ENCODE measurements around the gene KRTAP10-10. TPM values are rescaled to one million over a fixed set of nuclear protein-coding genes. Genes with fewer than 3 reads are reported as not detected.
"Not testable (repeated sequence)": the region's sequence is repeated elsewhere in the genome, so short reads cannot be mapped to it uniquely, and the experiment has no call there.

The KRTAP10-10 gene
- total RNA-seq, 4 donors from 2014 or later: not detected

DNA sequence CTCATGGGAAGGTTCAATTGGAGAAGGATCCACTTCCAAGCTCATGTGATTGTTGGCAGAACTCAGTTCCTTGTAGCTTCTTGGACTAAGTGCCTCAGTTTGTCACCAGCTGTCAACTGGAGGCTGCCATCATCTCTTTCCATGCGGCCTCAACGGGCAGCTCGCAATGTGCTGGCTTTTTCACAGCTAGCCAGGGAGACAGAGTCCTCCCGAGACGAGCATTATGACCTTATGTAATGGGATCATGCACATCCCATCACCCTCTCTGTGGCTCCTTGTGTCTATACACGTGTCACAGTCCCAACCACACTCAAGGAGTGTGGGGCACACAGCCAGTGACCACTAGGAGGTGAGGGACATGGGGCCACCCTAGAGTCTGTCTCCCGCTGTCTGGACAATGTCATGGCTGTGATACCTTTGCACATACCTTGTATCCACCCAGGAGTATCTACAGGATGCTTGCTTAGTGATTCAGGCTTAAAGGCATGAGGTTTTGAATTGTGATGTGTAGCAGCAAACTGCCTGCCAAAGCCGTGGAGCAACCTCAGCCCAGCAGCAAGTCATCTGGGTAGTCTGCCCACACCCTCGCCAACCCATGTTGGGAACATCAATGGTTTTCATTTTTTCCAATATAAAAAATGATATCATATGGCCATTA lies 41.0 kb upstream of the KRTAP10-10 start:
- peaks cover 0 to 10% of the 10 kb centered on the region in 2 donors for H3K27me3 ChIP-seq
- 77 to 85% methylated on average over 9 of the region's 9 CpGs for WGBS, 2 donors

DNA sequence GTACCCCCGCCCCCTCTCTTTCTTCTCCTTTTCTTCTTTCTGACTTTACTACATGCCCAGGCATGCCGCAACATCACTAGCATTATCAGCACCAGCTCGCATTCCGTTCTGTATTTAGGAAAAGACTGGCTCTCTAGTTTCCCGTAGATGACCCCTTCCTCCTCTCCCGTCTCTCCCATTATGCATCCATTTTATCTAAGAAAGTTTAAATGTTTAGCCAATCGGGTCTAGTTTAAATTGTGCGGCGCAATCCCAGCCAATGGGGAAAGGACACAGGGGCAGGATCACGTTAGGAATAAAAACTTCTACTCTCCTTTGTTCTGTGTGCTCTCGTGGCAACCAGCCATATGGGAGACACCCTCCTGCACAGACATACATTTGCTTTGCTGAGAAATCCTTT lies 39.1 kb upstream of the KRTAP10-10 start:
- WGBS, 2 donors: 61 to 69% methylated on average over 11 of the region's 11 CpGs
- Histone ChIP-seq H3K4me1 (no peaks in the 10 kb centered on the region), H3K36me3 (no peaks in the 10 kb centered on the region), H3K4me3 (no peak overlapping the region), H3K9me3 (peaks cover 0 to 10% (median 0%) of the 10 kb centered on the region in 4 donors), H3K27me3 (peaks cover 0 to 2% of the 10 kb centered on the region in 2 donors), H3K27ac (no peak overlapping the region)
- TF ChIP-seq POLR2A (IDR thresholded peaks at IDR 0.05) (no peak), EP300 (IDR thresholded peaks at IDR 0.05) (no peak)
- TF ChIP-seq, protein P1, sequence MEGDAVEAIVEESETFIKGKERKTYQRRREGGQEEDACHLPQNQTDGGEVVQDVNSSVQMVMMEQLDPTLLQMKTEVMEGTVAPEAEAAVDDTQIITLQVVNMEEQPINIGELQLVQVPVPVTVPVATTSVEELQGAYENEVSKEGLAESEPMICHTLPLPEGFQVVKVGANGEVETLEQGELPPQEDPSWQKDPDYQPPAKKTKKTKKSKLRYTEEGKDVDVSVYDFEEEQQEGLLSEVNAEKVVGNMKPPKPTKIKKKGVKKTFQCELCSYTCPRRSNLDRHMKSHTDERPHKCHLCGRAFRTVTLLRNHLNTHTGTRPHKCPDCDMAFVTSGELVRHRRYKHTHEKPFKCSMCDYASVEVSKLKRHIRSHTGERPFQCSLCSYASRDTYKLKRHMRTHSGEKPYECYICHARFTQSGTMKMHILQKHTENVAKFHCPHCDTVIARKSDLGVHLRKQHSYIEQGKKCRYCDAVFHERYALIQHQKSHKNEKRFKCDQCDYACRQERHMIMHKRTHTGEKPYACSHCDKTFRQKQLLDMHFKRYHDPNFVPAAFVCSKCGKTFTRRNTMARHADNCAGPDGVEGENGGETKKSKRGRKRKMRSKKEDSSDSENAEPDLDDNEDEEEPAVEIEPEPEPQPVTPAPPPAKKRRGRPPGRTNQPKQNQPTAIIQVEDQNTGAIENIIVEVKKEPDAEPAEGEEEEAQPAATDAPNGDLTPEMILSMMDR (IDR thresholded peaks at IDR 0.05): no peak
- DNase-seq (ENCODE audit: low spot score in 2 of 2): no peak

More for the DNA sequence above, 41.0 kb upstream of the KRTAP10-10 start:
- Histone ChIP-seq H3K9me3 (peaks cover 0 to 10% (median 0%) of the 10 kb centered on the region in 4 donors), H3K4me3 (no peak overlapping the region), H3K4me1 (no peaks in the 10 kb centered on the region), H3K27ac (no peak overlapping the region), H3K36me3 (no peaks in the 10 kb centered on the region)
- TF ChIP-seq EP300 (IDR thresholded peaks at IDR 0.05) (no peak), POLR2A (IDR thresholded peaks at IDR 0.05) (no peak)
- TF ChIP-seq, protein P1 (IDR thresholded peaks at IDR 0.05): no peak
- no peak for DNase-seq (ENCODE audit: low spot score in 2 of 2)

DNA sequence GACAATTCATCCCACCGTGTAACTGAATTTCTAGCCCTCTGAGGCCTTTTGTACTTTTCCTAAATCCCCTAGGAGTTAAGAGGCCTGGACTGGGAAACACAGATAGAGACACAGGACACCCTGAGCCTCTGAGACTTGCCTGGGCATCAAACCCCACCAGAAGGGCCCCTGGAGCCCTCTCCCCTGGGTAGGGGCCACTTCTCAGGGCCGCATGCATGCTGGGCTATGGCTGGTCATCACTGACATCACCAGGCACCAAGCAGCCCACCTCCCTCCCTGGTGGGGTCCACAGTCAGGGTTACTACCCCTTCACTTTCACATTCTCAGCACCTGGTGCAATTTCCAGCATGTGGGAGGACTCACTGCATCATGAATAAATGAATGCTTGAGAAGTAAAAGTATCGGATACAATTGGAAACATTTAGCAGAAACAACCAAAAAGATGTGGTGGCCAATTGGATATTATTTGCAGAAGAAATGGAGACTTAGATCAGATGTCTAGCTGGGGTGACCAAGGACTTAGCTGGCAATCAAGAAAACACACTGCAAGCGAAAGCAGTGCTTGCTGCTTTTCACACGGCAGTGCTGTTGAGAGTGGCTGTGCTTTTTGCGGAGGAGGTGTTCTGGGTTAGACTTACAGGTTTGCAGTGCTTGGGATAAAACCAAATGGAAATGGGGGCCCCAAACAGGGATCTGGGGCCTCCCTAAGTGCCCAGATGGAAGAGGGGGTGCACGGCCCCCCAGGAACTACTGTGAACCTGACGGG lies 37.7 kb upstream of the KRTAP10-10 start:
- no peak overlapping the region for H3K27ac ChIP-seq
- H3K36me3 ChIP-seq: no peaks in the 10 kb centered on the region
- DNase-seq (ENCODE audit: low spot score in 2 of 2): no peak
- H3K9me3 ChIP-seq: peaks cover 0 to 17% (median 0%) of the 10 kb centered on the region in 4 donors
- no peak overlapping the region for H3K4me3 ChIP-seq
- H3K27me3 ChIP-seq: no peaks in the 10 kb centered on the region
- TF ChIP-seq, protein P1 (IDR thresholded peaks at IDR 0.05): no peak
- TF ChIP-seq EP300 (IDR thresholded peaks at IDR 0.05) (no peak), POLR2A (IDR thresholded peaks at IDR 0.05) (no peak)
- 77 to 82% methylated on average over 8 of the region's 8 CpGs for WGBS, 2 donors
- no peaks in the 10 kb centered on the region for H3K4me1 ChIP-seq

DNA sequence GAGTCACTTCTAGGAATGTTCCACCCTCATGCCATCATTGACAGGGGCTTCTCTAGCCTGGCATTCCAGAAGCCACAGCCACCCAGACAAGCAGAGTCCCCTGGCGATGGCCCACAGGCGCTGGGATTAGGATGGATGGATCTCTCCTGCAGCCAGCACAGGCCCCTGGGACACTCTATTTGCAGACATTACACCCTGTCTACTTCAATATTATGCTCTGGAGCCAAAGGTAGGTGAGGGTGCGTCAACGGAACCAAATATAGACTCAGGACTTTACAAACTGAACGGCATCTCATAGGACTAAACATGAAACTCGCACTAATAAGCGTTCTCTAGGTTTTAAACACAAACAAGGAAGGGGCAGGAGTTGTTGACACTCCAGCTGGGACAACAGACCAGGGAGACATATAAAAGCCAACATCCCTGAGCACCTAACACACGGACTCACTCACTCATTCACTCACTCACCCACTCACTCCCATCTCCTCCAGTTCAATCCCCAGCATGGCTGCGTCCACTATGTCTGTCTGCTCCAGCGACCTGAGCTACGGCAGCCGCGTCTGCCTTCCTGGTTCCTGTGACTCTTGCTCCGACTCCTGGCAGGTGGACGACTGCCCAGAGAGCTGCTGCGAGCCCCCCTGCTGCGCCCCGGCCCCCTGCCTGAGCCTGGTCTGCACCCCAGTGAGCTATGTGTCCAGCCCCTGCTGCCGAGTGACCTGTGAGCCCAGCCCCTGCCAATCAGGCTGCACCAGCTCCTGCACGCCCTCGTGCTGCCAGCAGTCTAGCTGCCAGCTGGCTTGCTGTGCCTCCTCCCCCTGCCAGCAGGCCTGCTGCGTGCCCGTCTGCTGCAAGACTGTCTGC lies 36.8 kb upstream of the KRTAP10-10 start, which contains the start of gene KRTAP10-7:
TSS of gene KRTAP10-7 (plus strand) at position 480 of the 861 bp plus-strand sequence. CDS start at position 505, 25 bp downstream.
- not testable (repeated sequence) for H3K27ac ChIP-seq; H3K4me3 ChIP-seq; H3K36me3 ChIP-seq; H3K4me1 ChIP-seq; DNase-seq (ENCODE audit: low spot score in 2 of 2); H3K27me3 ChIP-seq
- WGBS, 2 donors: 71 to 77% methylated on average over 16 to 23 of the region's 23 CpGs
- H3K9me3 ChIP-seq: peaks cover 0 to 18% (median 0%) of the 10 kb centered on the region in 4 donors

DNA sequence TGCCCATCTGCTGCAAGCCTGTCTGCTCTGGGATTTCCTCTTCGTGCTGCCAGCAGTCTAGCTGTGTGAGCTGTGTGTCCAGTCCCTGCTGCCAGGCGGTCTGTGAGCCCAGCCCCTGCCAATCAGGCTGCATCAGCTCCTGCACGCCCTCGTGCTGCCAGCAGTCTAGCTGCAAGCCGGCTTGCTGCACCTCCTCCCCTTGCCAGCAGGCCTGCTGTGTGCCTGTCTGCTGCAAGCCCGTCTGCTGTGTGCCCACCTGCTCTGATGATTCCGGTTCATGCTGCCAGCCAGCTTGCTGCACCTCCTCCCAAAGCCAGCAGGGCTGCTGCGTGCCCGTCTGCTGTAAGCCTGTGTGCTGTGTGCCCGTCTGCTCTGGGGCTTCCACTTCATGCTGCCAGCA lies 36.1 kb upstream of the KRTAP10-10 start:
- not testable (repeated sequence) for H3K4me1 ChIP-seq; H3K27ac ChIP-seq; H3K36me3 ChIP-seq; DNase-seq (ENCODE audit: low spot score in 2 of 2); H3K27me3 ChIP-seq; H3K4me3 ChIP-seq
- 78 to 79% methylated on average over 6 to 10 of the region's 10 CpGs for WGBS, 2 donors
- H3K9me3 ChIP-seq: peaks cover 0 to 19% (median 0%) of the 10 kb centered on the region in 4 donors

All from tibial nerve (tissue), 4 donors.